ENCODE data around the gene SLC39A8. TPM values are rescaled to one million over a fixed set of nuclear protein-coding genes. Genes with fewer than 3 reads are reported as not detected.

Gene SLC39A8
- total and polyA plus RNA-seq, 2 experiments from 2014 or later, result 2.9 to 3.7 TPM

DNA sequence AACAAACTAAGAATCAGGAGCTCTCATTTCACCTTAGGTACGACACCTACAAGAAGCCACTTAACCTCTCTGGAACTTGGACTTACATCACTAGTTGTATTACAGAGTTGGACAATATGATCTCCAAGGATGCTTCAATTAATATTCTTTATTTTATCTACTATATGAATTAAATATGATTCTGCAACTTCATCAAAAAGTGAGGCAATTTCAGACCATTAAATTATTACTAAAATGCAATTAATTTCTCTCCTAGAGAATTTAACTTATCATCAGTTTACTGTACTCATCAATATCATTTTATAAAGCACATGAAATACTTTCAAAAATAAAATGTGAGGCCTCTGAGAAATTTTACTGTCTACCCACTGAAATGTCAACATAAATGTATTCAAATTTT lies 33.9 kb downstream of the SLC39A8 start:
- Histone ChIP-seq H3K9me2 (ENCODE audit: insufficient read depth) (no peaks in the 10 kb centered on the region), H2AFZ (no peak overlapping the region), H3K9me3 (ENCODE audit: low read depth) (no peaks in the 10 kb centered on the region), H4K20me1 (ENCODE audit: insufficient read depth) (no peaks in the 10 kb centered on the region), H3F3A (ENCODE audit: insufficient read depth) (no peaks in the 10 kb centered on the region), H3K4me3 (no peak overlapping the region), H3K4me2 (ENCODE audit: unreplicated experiment) (no peak overlapping the region), H3K27me3 (replicated peaks; ENCODE audit: insufficient read depth) (no peaks in the 10 kb centered on the region), H3K27ac (no peak overlapping the region), H3K4me1 (ENCODE audit: insufficient read depth) (no peaks in the 10 kb centered on the region), H3K36me3 (ENCODE audit: low read depth) (no peaks in the 10 kb centered on the region), H3K9ac (no peak overlapping the region), H3K79me2 (ENCODE audit: insufficient read depth) (no peaks in the 10 kb centered on the region)
- DNase-seq, result no peak
- WGBS, 2 experiments (ENCODE audit: low coverage in 1 of 2, low lambda C conversion rate in 2 of 2, missing lambda C conversion rate in 2 of 2), result 83 to 92% methylated on average over 1 of the region's 1 CpG
- in situ Hi-C loops (cut with MboI), result no loop called here
- no peak for TF ChIP-seq EZH2 (IDR thresholded peaks at IDR 0.05; ENCODE audit: insufficient read depth, poor library complexity, severe bottlenecking)
- TF ChIP-seq EZH2phosphoT487 (IDR thresholded peaks at IDR 0.05; ENCODE audit: insufficient read depth, low read depth), result no peak

- in situ Hi-C loops (cut with MboI), result no loop called here
- Histone ChIP-seq H3K27me3 (replicated peaks; ENCODE audit: insufficient read depth) (no peaks in the 10 kb centered on the region), H3K4me1 (ENCODE audit: insufficient read depth) (no peaks in the 10 kb centered on the region), H4K20me1 (ENCODE audit: insufficient read depth) (no peaks in the 10 kb centered on the region), H3K4me2 (ENCODE audit: unreplicated experiment) (no peak overlapping the region), H3K79me2 (ENCODE audit: insufficient read depth) (no peaks in the 10 kb centered on the region), H3K27ac (no peak overlapping the region), H3K9me3 (ENCODE audit: low read depth) (no peaks in the 10 kb centered on the region), H3K36me3 (ENCODE audit: low read depth) (no peaks in the 10 kb centered on the region), H3K4me3 (no peak overlapping the region), H3F3A (ENCODE audit: insufficient read depth) (no peaks in the 10 kb centered on the region), H3K9ac (no peak overlapping the region), H2AFZ (no peak overlapping the region), H3K9me2 (ENCODE audit: insufficient read depth) (no peaks in the 10 kb centered on the region)
- 10 to 35% methylated on average over 1 of the region's 1 CpG for WGBS, 2 experiments (ENCODE audit: low coverage in 1 of 2, low lambda C conversion rate in 2 of 2, missing lambda C conversion rate in 2 of 2)
- TF ChIP-seq EZH2phosphoT487 (IDR thresholded peaks at IDR 0.05; ENCODE audit: insufficient read depth, low read depth) (no peak), EZH2 (IDR thresholded peaks at IDR 0.05; ENCODE audit: insufficient read depth, poor library complexity, severe bottlenecking) (no peak)
- DNase-seq, result peak; percentile 5
Observed at GRCh38 chr4:102308032-102308799, 37.1 kb downstream of the SLC39A8 start.

DNA sequence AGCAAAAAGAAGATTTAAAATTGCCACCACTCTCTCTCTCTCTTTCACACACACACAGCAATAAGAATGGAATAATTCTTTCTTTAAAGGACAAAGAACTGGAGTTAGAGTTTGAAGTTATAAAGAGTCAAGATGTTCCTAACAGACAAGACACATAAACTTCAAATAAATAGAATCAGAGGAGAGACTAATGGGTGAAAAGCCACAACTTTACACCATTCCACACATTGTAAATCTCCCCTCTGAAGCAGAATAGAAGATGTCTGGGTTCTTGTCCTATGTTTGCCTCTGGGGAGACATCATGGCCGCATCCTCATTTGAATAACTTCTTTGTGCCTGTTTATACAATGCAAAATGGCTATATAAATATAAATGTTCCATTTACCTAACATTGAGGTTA lies 39.6 kb downstream of the SLC39A8 start:
- in situ Hi-C loops (cut with MboI), result no loop called here
- 89 to 97% methylated on average over 1 of the region's 1 CpG for WGBS, 2 experiments (ENCODE audit: low coverage in 1 of 2, low lambda C conversion rate in 2 of 2, missing lambda C conversion rate in 2 of 2)
- H3K9me3 ChIP-seq (ENCODE audit: low read depth), result no peaks in the 10 kb centered on the region

DNA sequence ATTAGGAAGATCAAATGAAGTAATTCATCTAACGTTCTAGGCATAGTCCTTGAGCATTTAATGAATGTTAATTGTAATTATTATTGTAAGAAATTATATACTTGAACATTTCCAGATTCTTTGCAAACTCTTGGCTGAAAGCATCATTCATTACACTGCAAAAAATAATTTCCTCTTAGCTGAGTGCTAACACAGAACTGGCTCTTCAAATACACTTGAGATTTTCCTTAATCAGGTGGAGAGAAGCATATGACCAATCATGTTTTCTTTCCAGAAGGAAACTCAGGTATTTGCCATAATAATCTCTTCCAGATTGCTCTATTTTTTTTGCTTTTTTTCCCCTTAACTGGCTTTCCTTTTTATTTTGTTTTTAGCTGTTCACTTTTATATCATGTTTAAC lies 42.5 kb downstream of the SLC39A8 start:
- Histone ChIP-seq H3K36me3 (ENCODE audit: low read depth) (no peaks in the 10 kb centered on the region), H3K27me3 (replicated peaks; ENCODE audit: insufficient read depth) (no peaks in the 10 kb centered on the region), H3K9ac (no peak overlapping the region), H3K9me3 (ENCODE audit: low read depth) (no peaks in the 10 kb centered on the region), H3K79me2 (ENCODE audit: insufficient read depth) (no peaks in the 10 kb centered on the region), H3K4me3 (no peak overlapping the region), H3K27ac (no peak overlapping the region), H2AFZ (no peak overlapping the region), H4K20me1 (ENCODE audit: insufficient read depth) (no peaks in the 10 kb centered on the region), H3F3A (ENCODE audit: insufficient read depth) (no peaks in the 10 kb centered on the region), H3K9me2 (ENCODE audit: insufficient read depth) (no peaks in the 10 kb centered on the region), H3K4me1 (ENCODE audit: insufficient read depth) (no peaks in the 10 kb centered on the region), H3K4me2 (ENCODE audit: unreplicated experiment) (no peak overlapping the region)
- WGBS, 2 experiments (ENCODE audit: low coverage in 1 of 2, low lambda C conversion rate in 2 of 2, missing lambda C conversion rate in 2 of 2), result 16 to 23% methylated on average over 1 of the region's 1 CpG
- in situ Hi-C loops (cut with MboI), result no loop called here
- DNase-seq, result no peak
- TF ChIP-seq EZH2phosphoT487 (IDR thresholded peaks at IDR 0.05; ENCODE audit: insufficient read depth, low read depth) (no peak), EZH2 (IDR thresholded peaks at IDR 0.05; ENCODE audit: insufficient read depth, poor library complexity, severe bottlenecking) (no peak)

More for the DNA sequence above, 39.6 kb downstream of the SLC39A8 start:
- H3K4me3 ChIP-seq, result no peak overlapping the region
- no peak overlapping the region for H3K9ac ChIP-seq
- H3F3A ChIP-seq (ENCODE audit: insufficient read depth), result no peaks in the 10 kb centered on the region
- H3K27ac ChIP-seq, result no peak overlapping the region
- H3K79me2 ChIP-seq (ENCODE audit: insufficient read depth), result no peaks in the 10 kb centered on the region
- TF ChIP-seq EZH2 (IDR thresholded peaks at IDR 0.05; ENCODE audit: insufficient read depth, poor library complexity, severe bottlenecking) (no peak), EZH2phosphoT487 (IDR thresholded peaks at IDR 0.05; ENCODE audit: insufficient read depth, low read depth) (no peak)
- no peak for DNase-seq
- H3K4me1 ChIP-seq (ENCODE audit: insufficient read depth), result no peaks in the 10 kb centered on the region
- no peaks in the 10 kb centered on the region for H4K20me1 ChIP-seq (ENCODE audit: insufficient read depth)
- no peaks in the 10 kb centered on the region for H3K36me3 ChIP-seq (ENCODE audit: low read depth)
- H2AFZ ChIP-seq, result no peak overlapping the region
- H3K4me2 ChIP-seq (ENCODE audit: unreplicated experiment), result no peak overlapping the region
- no peaks in the 10 kb centered on the region for H3K27me3 ChIP-seq (replicated peaks; ENCODE audit: insufficient read depth)
- H3K9me2 ChIP-seq (ENCODE audit: insufficient read depth), result no peaks in the 10 kb centered on the region
